NB4 (cell line): Measurements from ENCODE around the gene ARAF.

Experiments
- MYC ChIP-seq: IDR thresholded peaks from 2 replicates; pipeline ENCODE4 v1.6.1; 2011; ENCODE audit warnings: low read depth, low read length
- POLR2A ChIP-seq: IDR thresholded peaks from 2 replicates; pipeline ENCODE4 v1.6.1; 2011; ENCODE audit warnings: mild to moderate bottlenecking; ENCODE audit not compliant: insufficient read length; ENCODE audit errors: extremely low read depth
- TF ChIP-seq, protein P1 (sequence below): IDR thresholded peaks from one replicate; pipeline ENCODE4 v1.5.1; 2012; ENCODE audit warnings: low read depth, low read length
- TF ChIP-seq, protein P2 (sequence below): IDR thresholded peaks from 2 replicates; pipeline ENCODE4 v1.6.1; 2011; ENCODE audit warnings: low read depth, low read length

DNA sequence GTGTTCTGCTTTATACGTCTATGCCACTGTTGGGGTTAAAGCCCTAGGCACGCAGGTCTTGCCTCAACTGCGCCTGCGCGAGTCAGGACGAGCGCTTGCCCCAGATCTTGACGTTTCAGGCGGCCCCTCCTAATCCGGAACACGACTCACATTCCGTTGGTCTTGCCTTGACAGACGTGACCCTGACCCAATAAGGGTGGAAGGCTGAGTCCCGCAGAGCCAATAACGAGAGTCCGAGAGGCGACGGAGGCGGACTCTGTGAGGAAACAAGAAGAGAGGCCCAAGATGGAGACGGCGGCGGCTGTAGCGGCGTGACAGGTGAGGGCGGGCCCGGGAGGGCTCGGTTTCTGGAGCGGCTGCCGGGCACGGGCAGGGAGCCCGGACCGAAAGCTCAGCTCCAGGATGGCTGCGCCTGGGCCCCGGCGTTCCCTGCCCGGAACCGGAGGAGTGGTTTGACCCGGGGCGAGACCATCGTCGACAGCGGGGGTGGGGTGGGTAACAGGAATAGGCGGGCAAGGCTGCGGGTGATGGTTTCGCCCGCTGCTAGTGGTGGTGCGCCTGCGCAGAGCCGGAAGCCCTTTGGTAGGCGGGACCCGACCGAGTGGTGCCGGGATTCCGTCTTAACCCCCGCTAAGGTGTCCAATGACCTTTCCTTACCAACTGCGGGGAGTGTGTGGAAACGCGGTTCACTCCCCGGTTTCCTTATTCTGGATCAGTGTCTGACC, at the start of gene ARAF:
- TF ChIP-seq POLR2A (peak; percentile 65), MYC (peak; percentile 6; the same call in 1 of the 2 replicates)
- TF ChIP-seq, protein P1, sequence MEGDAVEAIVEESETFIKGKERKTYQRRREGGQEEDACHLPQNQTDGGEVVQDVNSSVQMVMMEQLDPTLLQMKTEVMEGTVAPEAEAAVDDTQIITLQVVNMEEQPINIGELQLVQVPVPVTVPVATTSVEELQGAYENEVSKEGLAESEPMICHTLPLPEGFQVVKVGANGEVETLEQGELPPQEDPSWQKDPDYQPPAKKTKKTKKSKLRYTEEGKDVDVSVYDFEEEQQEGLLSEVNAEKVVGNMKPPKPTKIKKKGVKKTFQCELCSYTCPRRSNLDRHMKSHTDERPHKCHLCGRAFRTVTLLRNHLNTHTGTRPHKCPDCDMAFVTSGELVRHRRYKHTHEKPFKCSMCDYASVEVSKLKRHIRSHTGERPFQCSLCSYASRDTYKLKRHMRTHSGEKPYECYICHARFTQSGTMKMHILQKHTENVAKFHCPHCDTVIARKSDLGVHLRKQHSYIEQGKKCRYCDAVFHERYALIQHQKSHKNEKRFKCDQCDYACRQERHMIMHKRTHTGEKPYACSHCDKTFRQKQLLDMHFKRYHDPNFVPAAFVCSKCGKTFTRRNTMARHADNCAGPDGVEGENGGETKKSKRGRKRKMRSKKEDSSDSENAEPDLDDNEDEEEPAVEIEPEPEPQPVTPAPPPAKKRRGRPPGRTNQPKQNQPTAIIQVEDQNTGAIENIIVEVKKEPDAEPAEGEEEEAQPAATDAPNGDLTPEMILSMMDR: no peak
- TF ChIP-seq, protein P2, sequence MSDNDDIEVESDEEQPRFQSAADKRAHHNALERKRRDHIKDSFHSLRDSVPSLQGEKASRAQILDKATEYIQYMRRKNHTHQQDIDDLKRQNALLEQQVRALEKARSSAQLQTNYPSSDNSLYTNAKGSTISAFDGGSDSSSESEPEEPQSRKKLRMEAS: no peak
